HG03575 (cell line): ENCODE results near the gene EPRS1.
"Not testable (repeated sequence)": the region's sequence is repeated elsewhere in the genome, so short reads cannot be mapped to it uniquely, and the experiment has no call there.

Source experiments
- ATAC-seq: cut with Tn5 transposase; IDR thresholded peaks from one replicate; pipeline ENCODE4 v1.9.1; 2021; ENCODE audit not compliant: unreplicated experiment, insufficient number of reproducible peaks, low FRiP score; ENCODE audit errors: extremely low read depth

The EPRS1 gene

GRCh38 chr1:220043646-220044045 is 2.7 kb downstream of the EPRS1 start:
- no peak for ATAC-seq

GRCh38 chr1:220040028-220040596 is 6.2 kb downstream of the EPRS1 start:
- no peak for ATAC-seq

GRCh38 chr1:220038640-220039039 is 7.7 kb downstream of the EPRS1 start:
- no peak for ATAC-seq

- not testable (repeated sequence) for ATAC-seq
Observed at GRCh38 chr1:220037810-220038209, 8.5 kb downstream of the EPRS1 start.

- ATAC-seq: no peak
Observed at GRCh38 chr1:220032911-220033310, 13.4 kb downstream of the EPRS1 start.

- ATAC-seq: no peak
Observed at GRCh38 chr1:220031287-220031686, 15.0 kb downstream of the EPRS1 start.

GRCh38 chr1:220028346-220028895 is 17.9 kb downstream of the EPRS1 start:
- no peak for ATAC-seq

- ATAC-seq: no peak
Observed at GRCh38 chr1:220019071-220019470, 27.2 kb downstream of the EPRS1 start.

- no peak for ATAC-seq
Observed at GRCh38 chr1:220013497-220013896, 32.8 kb downstream of the EPRS1 start.

- no peak for ATAC-seq
Observed at GRCh38 chr1:220012259-220012658, 34.0 kb downstream of the EPRS1 start.

- no peak for ATAC-seq
Observed at GRCh38 chr1:220011620-220012019, 34.7 kb downstream of the EPRS1 start.

- no peak for ATAC-seq
Observed at GRCh38 chr1:220007438-220007837, 38.9 kb downstream of the EPRS1 start.

GRCh38 chr1:220005489-220005888 is 40.8 kb downstream of the EPRS1 start:
- ATAC-seq: no peak

- ATAC-seq: no peak
Observed at GRCh38 chr1:220003610-220004299, 42.5 kb downstream of the EPRS1 start.

- ATAC-seq: no peak
Observed at GRCh38 chr1:220003015-220003414, 43.3 kb downstream of the EPRS1 start.

GRCh38 chr1:220001095-220001501 is 45.2 kb downstream of the EPRS1 start:
- ATAC-seq: no peak

GRCh38 chr1:219999821-220000220 is 46.5 kb downstream of the EPRS1 start:
- ATAC-seq: no peak
